Measurements from ENCODE around the gene ZFP36L1. TPM values are rescaled to one million over a fixed set of nuclear protein-coding genes. Genes with fewer than 3 reads are reported as not detected.

Gene ZFP36L1
- total and polyA plus RNA-seq, 2 of the 13 experiments (the other 11 are each of a cell fraction or from before 2014, with no cell fraction given), result 7.4 to 10.2 TPM

DNA sequence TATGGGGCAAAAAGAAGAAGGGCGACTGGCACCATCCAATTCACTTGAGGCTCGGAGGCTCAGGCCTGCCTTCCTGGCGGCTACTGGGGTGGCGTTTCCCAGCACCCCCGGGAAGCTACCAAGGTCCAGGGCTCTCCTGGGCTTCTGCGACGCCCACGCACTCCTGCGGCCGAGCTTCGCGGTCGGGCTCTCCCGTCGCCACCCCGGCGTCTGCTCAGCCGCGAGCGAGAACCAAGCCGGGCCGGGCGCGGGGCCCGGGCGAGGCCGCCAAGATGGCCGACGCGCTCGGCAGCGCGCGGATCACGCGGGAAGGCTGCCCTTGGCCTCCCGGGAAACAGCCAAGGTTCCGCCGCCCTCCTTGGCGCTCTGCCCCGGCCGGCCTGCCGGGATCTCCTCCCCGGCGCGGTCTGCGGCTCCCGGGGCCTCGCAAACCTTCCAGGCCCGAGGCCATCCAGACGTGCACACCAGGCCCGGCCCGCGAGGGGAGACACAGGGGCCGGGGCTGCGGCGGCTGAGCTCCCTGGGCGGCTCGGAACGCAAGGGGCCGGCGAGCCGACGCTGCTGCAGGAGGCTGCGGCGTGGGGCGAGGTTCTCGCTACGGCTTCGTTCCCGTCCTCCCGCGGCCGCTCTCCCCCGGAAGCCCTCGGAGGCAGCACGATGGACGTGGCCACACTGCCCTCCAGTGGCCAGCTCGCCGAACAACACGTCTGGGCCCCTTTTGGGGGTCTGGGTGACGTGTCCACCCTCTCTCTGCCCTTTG, 23.5 kb upstream of the ZFP36L1 start (continued):
- TF ChIP-seq, protein P1, sequence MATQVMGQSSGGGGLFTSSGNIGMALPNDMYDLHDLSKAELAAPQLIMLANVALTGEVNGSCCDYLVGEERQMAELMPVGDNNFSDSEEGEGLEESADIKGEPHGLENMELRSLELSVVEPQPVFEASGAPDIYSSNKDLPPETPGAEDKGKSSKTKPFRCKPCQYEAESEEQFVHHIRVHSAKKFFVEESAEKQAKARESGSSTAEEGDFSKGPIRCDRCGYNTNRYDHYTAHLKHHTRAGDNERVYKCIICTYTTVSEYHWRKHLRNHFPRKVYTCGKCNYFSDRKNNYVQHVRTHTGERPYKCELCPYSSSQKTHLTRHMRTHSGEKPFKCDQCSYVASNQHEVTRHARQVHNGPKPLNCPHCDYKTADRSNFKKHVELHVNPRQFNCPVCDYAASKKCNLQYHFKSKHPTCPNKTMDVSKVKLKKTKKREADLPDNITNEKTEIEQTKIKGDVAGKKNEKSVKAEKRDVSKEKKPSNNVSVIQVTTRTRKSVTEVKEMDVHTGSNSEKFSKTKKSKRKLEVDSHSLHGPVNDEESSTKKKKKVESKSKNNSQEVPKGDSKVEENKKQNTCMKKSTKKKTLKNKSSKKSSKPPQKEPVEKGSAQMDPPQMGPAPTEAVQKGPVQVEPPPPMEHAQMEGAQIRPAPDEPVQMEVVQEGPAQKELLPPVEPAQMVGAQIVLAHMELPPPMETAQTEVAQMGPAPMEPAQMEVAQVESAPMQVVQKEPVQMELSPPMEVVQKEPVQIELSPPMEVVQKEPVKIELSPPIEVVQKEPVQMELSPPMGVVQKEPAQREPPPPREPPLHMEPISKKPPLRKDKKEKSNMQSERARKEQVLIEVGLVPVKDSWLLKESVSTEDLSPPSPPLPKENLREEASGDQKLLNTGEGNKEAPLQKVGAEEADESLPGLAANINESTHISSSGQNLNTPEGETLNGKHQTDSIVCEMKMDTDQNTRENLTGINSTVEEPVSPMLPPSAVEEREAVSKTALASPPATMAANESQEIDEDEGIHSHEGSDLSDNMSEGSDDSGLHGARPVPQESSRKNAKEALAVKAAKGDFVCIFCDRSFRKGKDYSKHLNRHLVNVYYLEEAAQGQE (IDR thresholded peaks at IDR 0.05; ENCODE audit: borderline replicate concordance in 1 of 2, low read depth in 1 of 2, low read length in 2 of 2), result no peak
- TF ChIP-seq HOXA7 (CRISPR knock-in tag; IDR thresholded peaks at IDR 0.05), result no peak
- TF ChIP-seq, protein P2, sequence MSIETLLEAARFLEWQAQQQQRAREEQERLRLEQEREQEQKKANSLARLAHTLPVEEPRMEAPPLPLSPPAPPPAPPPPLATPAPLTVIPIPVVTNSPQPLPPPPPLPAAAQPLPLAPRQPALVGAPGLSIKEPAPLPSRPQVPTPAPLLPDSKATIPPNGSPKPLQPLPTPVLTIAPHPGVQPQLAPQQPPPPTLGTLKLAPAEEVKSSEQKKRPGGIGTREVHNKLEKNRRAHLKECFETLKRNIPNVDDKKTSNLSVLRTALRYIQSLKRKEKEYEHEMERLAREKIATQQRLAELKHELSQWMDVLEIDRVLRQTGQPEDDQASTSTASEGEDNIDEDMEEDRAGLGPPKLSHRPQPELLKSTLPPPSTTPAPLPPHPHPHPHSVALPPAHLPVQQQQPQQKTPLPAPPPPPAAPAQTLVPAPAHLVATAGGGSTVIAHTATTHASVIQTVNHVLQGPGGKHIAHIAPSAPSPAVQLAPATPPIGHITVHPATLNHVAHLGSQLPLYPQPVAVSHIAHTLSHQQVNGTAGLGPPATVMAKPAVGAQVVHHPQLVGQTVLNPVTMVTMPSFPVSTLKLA (IDR thresholded peaks at IDR 0.05), result no peak
- TF ChIP-seq IKZF4 (CRISPR knock-in tag; IDR thresholded peaks at IDR 0.05; ENCODE audit: borderline replicate concordance, low read depth, not compliant biosample characterization), result peak; percentile 77
- TF ChIP-seq BRCA1 (CRISPR knock-in tag; IDR thresholded peaks at IDR 0.05), result no peak
- TF ChIP-seq, protein P3, sequence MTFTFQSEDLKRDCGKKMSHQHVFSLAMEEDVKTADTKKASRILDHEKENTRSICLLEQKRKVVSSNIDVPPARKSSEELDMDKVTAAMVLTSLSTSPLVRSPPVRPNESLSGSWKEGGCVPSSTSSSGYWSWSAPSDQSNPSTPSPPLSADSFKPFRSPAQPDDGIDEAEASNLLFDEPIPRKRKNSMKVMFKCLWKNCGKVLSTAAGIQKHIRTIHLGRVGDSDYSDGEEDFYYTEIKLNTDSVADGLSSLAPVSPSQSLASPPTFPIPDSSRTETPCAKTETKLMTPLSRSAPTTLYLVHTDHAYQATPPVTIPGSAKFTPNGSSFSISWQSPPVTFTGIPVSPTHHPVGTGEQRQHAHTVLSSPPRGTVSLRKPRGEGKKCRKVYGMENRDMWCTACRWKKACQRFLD (CRISPR knock-in tag; IDR thresholded peaks at IDR 0.05; ENCODE audit: borderline replicate concordance), result 0 out of 2 replicates have a peak, but pooled peaks have one; percentile 31
- TF ChIP-seq ZNF720 (CRISPR knock-in tag; IDR thresholded peaks at IDR 0.05), result no peak
- peak; percentile 56 for TF ChIP-seq MYC (CRISPR knock-in tag; IDR thresholded peaks at IDR 0.05; ENCODE audit: borderline replicate concordance)
- TF ChIP-seq ZSCAN21 (CRISPR knock-in tag; IDR thresholded peaks at IDR 0.05; ENCODE audit: borderline replicate concordance), result 0 out of 2 replicates have a peak, but pooled peaks have one; percentile 7
- TF ChIP-seq AHR (CRISPR knock-in tag; IDR thresholded peaks at IDR 0.05), result 0 out of 2 replicates have a peak, but pooled peaks have one; percentile 66
- peak; percentile 33 for TF ChIP-seq HNRNPLL (IDR thresholded peaks at IDR 0.05; ENCODE audit: low read depth, low read length, poor library complexity, severe bottlenecking)
- TF ChIP-seq ZNF160 (CRISPR knock-in tag; IDR thresholded peaks at IDR 0.05), result no peak
- TF ChIP-seq KAT7 (CRISPR knock-in tag; IDR thresholded peaks at IDR 0.05; ENCODE audit: borderline replicate concordance), result peak; percentile 53; the same call in 1 of the 2 replicates
- TF ChIP-seq RAD51 (IDR thresholded peaks at IDR 0.05; ENCODE audit: borderline replicate concordance), result no peak
- 0 out of 2 replicates have a peak, but pooled peaks have one; percentile 28 for TF ChIP-seq SIX4 (CRISPR knock-in tag; IDR thresholded peaks at IDR 0.05)
- TF ChIP-seq, protein P4, sequence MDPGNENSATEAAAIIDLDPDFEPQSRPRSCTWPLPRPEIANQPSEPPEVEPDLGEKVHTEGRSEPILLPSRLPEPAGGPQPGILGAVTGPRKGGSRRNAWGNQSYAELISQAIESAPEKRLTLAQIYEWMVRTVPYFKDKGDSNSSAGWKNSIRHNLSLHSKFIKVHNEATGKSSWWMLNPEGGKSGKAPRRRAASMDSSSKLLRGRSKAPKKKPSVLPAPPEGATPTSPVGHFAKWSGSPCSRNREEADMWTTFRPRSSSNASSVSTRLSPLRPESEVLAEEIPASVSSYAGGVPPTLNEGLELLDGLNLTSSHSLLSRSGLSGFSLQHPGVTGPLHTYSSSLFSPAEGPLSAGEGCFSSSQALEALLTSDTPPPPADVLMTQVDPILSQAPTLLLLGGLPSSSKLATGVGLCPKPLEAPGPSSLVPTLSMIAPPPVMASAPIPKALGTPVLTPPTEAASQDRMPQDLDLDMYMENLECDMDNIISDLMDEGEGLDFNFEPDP (CRISPR knock-in tag; conservative IDR thresholded peaks at IDR 0.05), result no peak
- 0 out of 2 replicates have a peak, but pooled peaks have one; percentile 28 for TF ChIP-seq ZNF598 (CRISPR knock-in tag; IDR thresholded peaks at IDR 0.05; ENCODE audit: borderline replicate concordance)
- no peak for TF ChIP-seq NFE2 (CRISPR knock-in tag; IDR thresholded peaks at IDR 0.05)
- TF ChIP-seq MZF1 (CRISPR knock-in tag; IDR thresholded peaks at IDR 0.05; ENCODE audit: borderline replicate concordance), result no peak
- TF ChIP-seq ZNF34 (CRISPR knock-in tag; IDR thresholded peaks at IDR 0.05; ENCODE audit: borderline replicate concordance), result no peak
- no peak for TF ChIP-seq ZSCAN30 (CRISPR knock-in tag; IDR thresholded peaks at IDR 0.05)

All from HepG2 (cell line).